BE2C (cell line): ENCODE measurements around the gene GUCY1A1.

Experiments
- DNase-seq: peaks from one replicate; pipeline ENCODE4 v3.0.0-alpha.2; 2020
- H3K27me3 ChIP-seq: fragments of 250-450 bp; sonication (Bioruptor Pico); 2 replicates; pipeline ENCODE4 v1.5.1; 2020; ENCODE audit warnings: mild to moderate bottlenecking
- H3K36me3 ChIP-seq: fragments of 250-450 bp; sonication (Bioruptor Pico); 2 replicates; pipeline ENCODE4 v1.5.1; 2020; ENCODE audit warnings: mild to moderate bottlenecking
- H3K4me1 ChIP-seq: fragments of 250-450 bp; sonication (Bioruptor Pico); 2 replicates; pipeline ENCODE4 v1.5.1; 2020
- H3K4me3 ChIP-seq: 2 replicates; pipeline ENCODE4 v1.5.1; 2011; ENCODE audit warnings: low read depth, low read length
- H3K9me3 ChIP-seq: fragments of 250-450 bp; sonication (Bioruptor Pico); 2 replicates; pipeline ENCODE4 v1.5.1; 2020
- TF ChIP-seq, protein P1 (sequence below): IDR thresholded peaks from 2 replicates; pipeline ENCODE4 v1.5.1; 2012; ENCODE audit warnings: mild to moderate bottlenecking, low read depth, low read length

GUCY1A1 gene

DNA sequence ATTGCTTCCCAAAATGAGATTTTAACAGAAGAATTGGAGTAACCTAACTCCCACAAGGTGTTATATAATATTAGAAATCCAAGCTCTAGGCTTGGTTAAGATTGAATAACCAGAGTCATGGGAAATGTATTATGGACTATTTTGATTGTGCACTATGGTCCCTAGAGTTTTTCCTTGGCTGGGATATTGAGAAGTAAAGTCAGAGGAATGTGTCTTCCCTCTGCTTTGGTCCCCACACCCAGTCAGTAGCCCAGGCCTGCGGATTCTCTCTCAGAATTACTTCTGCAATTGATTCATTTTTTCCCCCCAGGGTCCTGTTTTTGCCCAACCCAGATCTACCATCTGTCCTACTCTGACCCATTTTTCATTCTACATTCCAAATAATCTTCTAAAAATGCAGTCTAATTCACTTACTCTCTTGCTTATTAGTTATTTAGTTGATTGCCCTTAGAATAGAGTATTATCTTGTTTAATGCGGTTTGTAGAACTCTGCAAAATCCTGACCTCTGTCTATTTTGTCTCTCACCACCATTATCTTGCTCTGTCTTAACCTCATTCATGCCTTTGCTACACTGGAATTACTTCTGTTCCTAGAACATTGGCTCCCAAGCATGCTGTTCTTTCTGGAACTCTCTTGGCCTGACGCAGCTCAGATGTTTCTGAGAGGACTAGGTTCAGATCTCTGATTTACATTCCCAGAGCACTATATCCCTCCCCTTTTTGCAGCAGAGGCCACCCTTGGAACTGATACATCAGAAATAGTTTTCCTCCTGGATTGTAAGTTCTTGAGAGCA is 23.6 kb downstream of the GUCY1A1 start:
- Histone ChIP-seq H3K9me3 (no peaks in the 10 kb centered on the region), H3K27me3 (no peaks in the 10 kb centered on the region)

DNA sequence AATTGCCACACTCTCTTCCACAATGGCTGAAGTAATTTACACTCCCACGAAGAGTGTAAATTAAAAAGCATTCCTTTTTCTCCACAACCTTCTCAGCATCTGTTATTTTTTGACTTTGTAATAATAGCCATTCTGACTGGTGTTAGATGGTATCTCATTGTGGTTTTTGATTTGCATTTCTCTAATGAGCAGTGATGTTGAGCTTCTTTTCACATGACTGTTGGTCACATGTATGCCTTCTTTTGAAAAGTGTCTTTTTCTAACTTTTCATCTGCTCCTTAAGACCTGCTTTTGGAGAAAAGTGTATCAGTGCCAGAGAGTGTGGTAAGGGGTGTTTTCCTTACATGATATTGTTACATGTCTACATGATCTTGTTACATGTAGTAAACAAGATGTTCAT is 25.7 kb downstream of the GUCY1A1 start:
- H3K27me3 ChIP-seq = no peaks in the 10 kb centered on the region
- H3K9me3 ChIP-seq = no peaks in the 10 kb centered on the region
- DNase-seq = no peak
- no peaks in the 10 kb centered on the region for H3K36me3 ChIP-seq
- TF ChIP-seq, protein P1, sequence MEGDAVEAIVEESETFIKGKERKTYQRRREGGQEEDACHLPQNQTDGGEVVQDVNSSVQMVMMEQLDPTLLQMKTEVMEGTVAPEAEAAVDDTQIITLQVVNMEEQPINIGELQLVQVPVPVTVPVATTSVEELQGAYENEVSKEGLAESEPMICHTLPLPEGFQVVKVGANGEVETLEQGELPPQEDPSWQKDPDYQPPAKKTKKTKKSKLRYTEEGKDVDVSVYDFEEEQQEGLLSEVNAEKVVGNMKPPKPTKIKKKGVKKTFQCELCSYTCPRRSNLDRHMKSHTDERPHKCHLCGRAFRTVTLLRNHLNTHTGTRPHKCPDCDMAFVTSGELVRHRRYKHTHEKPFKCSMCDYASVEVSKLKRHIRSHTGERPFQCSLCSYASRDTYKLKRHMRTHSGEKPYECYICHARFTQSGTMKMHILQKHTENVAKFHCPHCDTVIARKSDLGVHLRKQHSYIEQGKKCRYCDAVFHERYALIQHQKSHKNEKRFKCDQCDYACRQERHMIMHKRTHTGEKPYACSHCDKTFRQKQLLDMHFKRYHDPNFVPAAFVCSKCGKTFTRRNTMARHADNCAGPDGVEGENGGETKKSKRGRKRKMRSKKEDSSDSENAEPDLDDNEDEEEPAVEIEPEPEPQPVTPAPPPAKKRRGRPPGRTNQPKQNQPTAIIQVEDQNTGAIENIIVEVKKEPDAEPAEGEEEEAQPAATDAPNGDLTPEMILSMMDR = no peak
- no peak overlapping the region for H3K4me3 ChIP-seq
- peaks cover 2% of the 10 kb centered on the region; the same call in 1 of the 2 replicates for H3K4me1 ChIP-seq

More for the DNA sequence above, 23.6 kb downstream of the GUCY1A1 start:
- H3K4me3 ChIP-seq = no peak overlapping the region
- no peaks in the 10 kb centered on the region for H3K36me3 ChIP-seq
- H3K4me1 ChIP-seq = peaks cover 3% of the 10 kb centered on the region; the same call in 1 of the 2 replicates
- TF ChIP-seq, protein P1 = no peak
- DNase-seq = no peak

DNA sequence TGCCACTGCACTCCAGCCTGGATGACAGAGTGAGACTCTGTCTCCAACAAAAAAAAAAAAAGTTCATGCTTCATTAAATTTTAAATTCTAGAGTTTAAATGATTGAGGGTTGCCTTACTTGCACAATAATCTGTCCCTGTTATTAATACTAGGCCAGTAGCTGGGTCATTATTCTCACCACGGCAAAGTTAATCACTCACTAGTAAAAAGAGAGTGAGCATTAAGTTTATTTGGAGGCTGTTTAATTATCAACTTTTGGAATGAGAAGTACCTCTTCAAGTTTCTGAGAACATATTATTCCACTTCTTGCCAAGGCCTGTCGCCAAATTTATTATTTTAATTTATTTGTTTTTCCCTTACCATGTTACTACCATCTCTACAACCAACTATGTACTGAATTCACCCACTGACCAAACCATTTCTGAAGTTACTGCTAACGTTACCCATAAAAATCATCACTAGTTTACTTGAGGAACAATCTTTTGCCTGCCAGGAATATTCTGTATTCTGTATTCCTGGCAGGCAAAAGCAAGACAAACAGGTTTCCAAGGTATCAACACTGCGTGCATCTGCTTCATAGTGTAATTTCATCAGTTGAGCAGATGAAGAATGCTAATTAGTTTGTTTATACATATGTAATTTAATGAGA is 26.5 kb downstream of the GUCY1A1 start:
- DNase-seq = no peak
- H3K9me3 ChIP-seq = no peaks in the 10 kb centered on the region
- H3K27me3 ChIP-seq = no peaks in the 10 kb centered on the region
- H3K4me1 ChIP-seq = no peaks in the 10 kb centered on the region; the same call in 1 of the 2 replicates
- TF ChIP-seq, protein P1 = no peak
- no peak overlapping the region for H3K4me3 ChIP-seq
- peaks cover 4% of the 10 kb centered on the region; the same call in 1 of the 2 replicates for H3K36me3 ChIP-seq

DNA sequence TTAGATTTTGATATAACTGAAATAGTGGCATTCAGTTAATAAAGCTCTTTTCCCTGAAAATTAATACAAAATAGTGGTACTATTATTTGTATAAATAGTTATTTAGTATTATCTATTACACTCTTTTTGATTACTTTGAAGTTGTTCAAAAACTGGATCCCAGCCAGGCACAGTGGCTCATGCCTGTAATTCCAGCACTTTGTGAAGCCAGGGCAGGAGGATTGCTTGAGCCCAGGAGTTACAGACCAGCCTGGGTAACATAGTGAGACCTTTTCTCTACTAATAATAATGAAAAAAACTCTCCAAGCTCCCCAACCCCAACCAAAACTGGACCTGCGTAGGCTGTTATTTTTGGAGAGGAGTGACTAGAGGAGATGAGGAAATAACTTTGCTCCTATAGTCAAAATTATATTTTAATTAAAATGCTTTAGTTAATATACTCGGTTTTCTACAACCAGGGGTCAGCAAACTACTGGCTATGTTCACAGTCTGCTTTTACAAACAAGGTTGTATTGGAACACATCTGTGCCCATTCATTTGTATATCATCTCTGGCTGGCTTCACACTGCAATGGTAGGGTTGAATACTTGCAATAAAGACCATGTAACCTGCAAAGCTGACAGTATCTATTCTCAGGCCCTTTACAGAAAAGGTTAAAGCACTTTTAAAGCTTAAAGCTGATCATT is 27.6 kb downstream of the GUCY1A1 start:
- no peak overlapping the region for H3K4me3 ChIP-seq
- H3K36me3 ChIP-seq = peaks cover 4% of the 10 kb centered on the region
- TF ChIP-seq, protein P1 = no peak
- DNase-seq = no peak
- H3K27me3 ChIP-seq = no peaks in the 10 kb centered on the region
- no peaks in the 10 kb centered on the region for H3K9me3 ChIP-seq
- H3K4me1 ChIP-seq = no peaks in the 10 kb centered on the region; the same call in 1 of the 2 replicates

DNA sequence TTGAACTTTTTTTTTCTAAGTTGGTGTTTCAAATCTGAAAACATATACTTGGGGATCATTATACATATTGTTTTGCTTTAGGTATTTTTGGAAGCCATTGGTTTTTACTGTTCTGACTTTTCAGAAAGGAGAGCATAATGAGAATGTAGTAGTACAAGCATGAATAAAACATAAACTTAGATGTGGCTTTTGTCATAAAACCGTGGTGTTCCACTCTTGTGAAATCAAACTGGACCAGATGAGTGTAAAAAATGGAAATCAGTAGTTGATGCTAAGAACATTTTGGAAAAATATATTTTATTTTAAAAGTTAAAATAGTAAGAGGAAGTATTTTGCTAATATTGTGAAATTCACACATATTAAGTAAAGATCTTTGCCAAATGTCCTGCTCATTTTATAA is 29.6 kb downstream of the GUCY1A1 start:
- Histone ChIP-seq H3K27me3 (no peaks in the 10 kb centered on the region), H3K4me3 (no peak overlapping the region), H3K9me3 (no peaks in the 10 kb centered on the region), H3K36me3 (peaks cover 10% of the 10 kb centered on the region), H3K4me1 (no peaks in the 10 kb centered on the region; the same call in 1 of the 2 replicates)
- DNase-seq = no peak
- TF ChIP-seq, protein P1 = no peak
